ENCODE data around the gene SUN2. TPM values are rescaled to one million over a fixed set of nuclear protein-coding genes. Genes with fewer than 3 reads are reported as not detected.

The SUN2 gene
- total RNA-seq, 1 experiment from 2014 or later = 169 TPM

DNA sequence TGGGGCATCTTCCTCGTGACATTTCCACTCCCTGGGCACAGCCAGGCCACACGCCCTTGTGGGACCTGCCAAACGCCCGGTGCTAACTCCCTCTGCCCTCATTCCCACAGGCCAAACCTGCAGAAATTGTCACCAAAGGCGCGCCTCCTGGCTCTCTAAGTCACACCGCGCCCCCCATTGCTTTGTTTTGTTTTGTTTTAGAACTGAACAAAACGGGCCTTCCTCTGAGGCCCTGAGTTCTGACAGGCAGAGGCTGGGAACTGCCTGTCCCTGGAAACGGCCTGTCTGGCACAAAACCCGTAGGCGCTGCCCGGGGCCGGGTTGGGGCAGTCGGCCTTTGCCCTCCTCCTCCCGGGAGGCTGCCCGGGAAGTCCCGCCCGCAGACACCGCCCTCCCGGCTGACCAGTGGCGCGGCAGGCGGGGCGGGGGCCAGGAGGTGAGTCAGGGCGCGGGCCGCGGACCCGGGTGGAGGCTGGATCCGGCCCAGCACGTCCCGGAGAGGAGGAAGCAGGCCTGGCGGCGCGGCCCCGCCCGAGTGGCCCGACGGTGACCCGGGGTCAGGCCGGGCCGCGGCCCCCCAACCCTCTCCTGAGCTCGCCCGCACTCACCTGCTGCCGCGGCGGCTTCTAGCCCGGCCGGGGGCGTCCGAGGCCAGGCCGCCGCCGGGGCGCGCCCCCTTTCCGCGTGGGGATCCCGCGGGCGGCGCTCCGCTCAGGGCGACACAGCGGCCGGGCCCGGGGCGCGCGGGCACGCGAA lies 465 bp downstream of the SUN2 start:
- Histone ChIP-seq H3K9me2 (ENCODE audit: insufficient read depth) (no peaks in the 10 kb centered on the region), H3K9me3 (ENCODE audit: insufficient read depth, low read depth) (no peaks in the 10 kb centered on the region), H3K4me1 (replicated peaks; ENCODE audit: insufficient read depth) (peaks cover 55% of the 10 kb centered on the region), H3K4me2 (peak overlapping the region; percentile 89), H3K27me3 (ENCODE audit: insufficient read depth, low read depth) (no peaks in the 10 kb centered on the region), H2AFZ (0 out of 2 replicates have a peak overlapping the region, but pooled peaks have one; percentile 1), H3K4me3 (peak overlapping the region; percentile 89), H3F3A (ENCODE audit: insufficient read depth, low read depth) (peaks cover 40% of the 10 kb centered on the region), H4K20me1 (ENCODE audit: insufficient read depth) (no peaks in the 10 kb centered on the region), H3K36me3 (ENCODE audit: low read depth) (peaks cover 23% of the 10 kb centered on the region), H3K79me2 (ENCODE audit: low read depth) (peaks cover 38% of the 10 kb centered on the region), H3K27ac (peak overlapping the region; percentile 87)
- TSS peak; percentile 63 for BruUV-seq (replicated peaks)
- TF ChIP-seq EZH2 (IDR thresholded peaks at IDR 0.05; ENCODE audit: low read depth) = no peak
- TF ChIP-seq, protein P1, sequence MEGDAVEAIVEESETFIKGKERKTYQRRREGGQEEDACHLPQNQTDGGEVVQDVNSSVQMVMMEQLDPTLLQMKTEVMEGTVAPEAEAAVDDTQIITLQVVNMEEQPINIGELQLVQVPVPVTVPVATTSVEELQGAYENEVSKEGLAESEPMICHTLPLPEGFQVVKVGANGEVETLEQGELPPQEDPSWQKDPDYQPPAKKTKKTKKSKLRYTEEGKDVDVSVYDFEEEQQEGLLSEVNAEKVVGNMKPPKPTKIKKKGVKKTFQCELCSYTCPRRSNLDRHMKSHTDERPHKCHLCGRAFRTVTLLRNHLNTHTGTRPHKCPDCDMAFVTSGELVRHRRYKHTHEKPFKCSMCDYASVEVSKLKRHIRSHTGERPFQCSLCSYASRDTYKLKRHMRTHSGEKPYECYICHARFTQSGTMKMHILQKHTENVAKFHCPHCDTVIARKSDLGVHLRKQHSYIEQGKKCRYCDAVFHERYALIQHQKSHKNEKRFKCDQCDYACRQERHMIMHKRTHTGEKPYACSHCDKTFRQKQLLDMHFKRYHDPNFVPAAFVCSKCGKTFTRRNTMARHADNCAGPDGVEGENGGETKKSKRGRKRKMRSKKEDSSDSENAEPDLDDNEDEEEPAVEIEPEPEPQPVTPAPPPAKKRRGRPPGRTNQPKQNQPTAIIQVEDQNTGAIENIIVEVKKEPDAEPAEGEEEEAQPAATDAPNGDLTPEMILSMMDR (conservative IDR thresholded peaks at IDR 0.05) = no peak
- ChIA-PET CTCF (interaction anchor here (0.9 kb wide), 1 partner anchor 11 kb away, joined by 20 read pairs; no protein-coding TSS in a partner anchor), POLR2A (ENCODE audit: unreplicated experiment) (interaction anchor here (0.7 kb wide), 1 partner anchor 399 kb away, joined by 3 read pairs; no protein-coding TSS in a partner anchor)
- peak; percentile 85 to 97 for DNase-seq
- intact Hi-C loops (cut with micrococcal nuclease; ENCODE audit: unreplicated experiment) = loop anchor here (2.0 to 10.0 kb wide), 5 partner anchors 47 to 701 kb away; partner anchors contain the start of genes APOBEC3B, GTPBP1 and PICK1

DNA sequence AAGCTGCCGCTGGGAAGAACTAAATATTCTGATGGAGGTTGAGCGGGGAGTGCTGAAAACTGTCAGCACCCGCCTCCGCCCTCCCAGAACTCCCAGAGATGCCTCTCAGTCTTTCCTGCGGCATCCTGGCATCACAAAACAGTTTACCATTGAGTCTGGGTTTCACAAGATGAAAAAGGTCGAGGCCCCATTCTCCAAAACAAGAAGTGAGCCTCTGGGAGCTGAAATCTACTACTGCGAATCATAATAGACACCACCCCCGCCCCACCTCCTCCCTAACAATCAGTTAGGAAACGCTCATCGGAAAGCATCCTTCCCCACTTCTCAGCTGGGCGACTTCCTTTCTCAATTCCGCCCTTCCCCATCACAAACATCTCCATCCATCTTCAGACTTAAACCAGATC lies 1.0 kb downstream of the SUN2 start:
- Histone ChIP-seq H3K27ac (peak overlapping the region; percentile 87), H3K9me3 (ENCODE audit: insufficient read depth, low read depth) (no peaks in the 10 kb centered on the region), H3K27me3 (ENCODE audit: insufficient read depth, low read depth) (no peaks in the 10 kb centered on the region), H3K4me1 (replicated peaks; ENCODE audit: insufficient read depth) (peaks cover 55% of the 10 kb centered on the region), H3K9me2 (ENCODE audit: insufficient read depth) (no peaks in the 10 kb centered on the region), H2AFZ (0 out of 2 replicates have a peak overlapping the region, but pooled peaks have one; percentile 1), H3F3A (ENCODE audit: insufficient read depth, low read depth) (peaks cover 38% of the 10 kb centered on the region), H3K4me2 (peak overlapping the region; percentile 89), H3K4me3 (peak overlapping the region; percentile 89), H4K20me1 (ENCODE audit: insufficient read depth) (no peaks in the 10 kb centered on the region), H3K79me2 (ENCODE audit: low read depth) (peaks cover 38% of the 10 kb centered on the region), H3K36me3 (ENCODE audit: low read depth) (peaks cover 28% of the 10 kb centered on the region)
- ChIA-PET POLR2A (ENCODE audit: unreplicated experiment) (interaction anchor here (0.6 to 0.7 kb wide), 4 partner anchors 48 to 515 kb away, joined by 3 to 6 read pairs (median 4); no protein-coding TSS in a partner anchor), CTCF (interaction anchor here (0.6 to 1.0 kb wide), 3 partner anchors 12 to 556 kb away, joined by 4 to 6 read pairs (median 5); no protein-coding TSS in a partner anchor)
- DNase-seq = no peak
- intact Hi-C loops (cut with micrococcal nuclease; ENCODE audit: unreplicated experiment) = loop anchor here (2.0 to 10.0 kb wide), 6 partner anchors 48 to 768 kb away; partner anchors contain the start of genes APOBEC3B, ATF4, GTPBP1 and PICK1
- BruUV-seq (replicated peaks) = no TSS peak
- TF ChIP-seq EZH2 (IDR thresholded peaks at IDR 0.05; ENCODE audit: low read depth) = no peak
- TF ChIP-seq, protein P1 (conservative IDR thresholded peaks at IDR 0.05) = no peak

DNA sequence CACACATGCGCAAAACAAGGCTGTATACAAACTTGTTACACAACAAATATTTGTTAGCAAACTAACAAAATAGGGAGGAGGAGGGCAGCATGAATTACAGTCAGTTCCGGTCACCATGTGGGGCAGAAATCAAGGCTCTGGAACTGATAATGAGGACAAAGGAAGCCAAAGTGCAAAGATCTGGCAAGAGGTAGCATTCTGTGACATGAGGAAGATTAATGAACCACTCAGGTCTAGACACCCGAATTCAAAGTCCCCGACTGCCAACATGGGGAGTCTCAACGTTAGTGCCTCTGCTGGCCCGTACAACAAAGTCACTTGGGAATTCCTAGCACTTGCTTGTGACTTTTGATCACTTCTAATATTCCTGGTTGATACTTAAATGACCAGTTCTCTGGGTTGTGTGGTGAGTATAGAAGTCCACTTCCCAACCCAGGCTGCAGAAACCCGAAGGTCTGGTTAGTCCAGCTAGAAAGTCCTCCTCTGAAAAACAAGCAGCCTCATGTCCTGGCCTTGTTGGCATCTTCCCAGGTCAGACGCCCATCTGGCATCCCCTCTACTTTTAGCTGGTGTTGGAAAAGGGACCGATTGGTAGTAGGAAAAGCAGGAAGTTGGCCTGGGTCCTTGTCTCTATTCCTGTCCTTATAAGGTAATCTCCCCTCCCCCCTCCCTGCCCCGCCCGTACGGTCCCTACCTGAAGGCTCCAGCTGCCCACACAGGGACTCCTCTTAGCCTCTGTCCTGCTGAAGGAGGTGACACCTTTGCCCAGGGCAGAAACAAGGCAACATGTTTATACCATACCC lies 1.6 kb downstream of the SUN2 start:
- ChIA-PET CTCF (interaction anchor here (0.6 to 1.0 kb wide), 3 partner anchors 12 to 557 kb away, joined by 4 to 6 read pairs (median 5); no protein-coding TSS in a partner anchor), POLR2A (ENCODE audit: unreplicated experiment) (interaction anchor here (0.6 to 0.7 kb wide), 8 partner anchors 10 to 566 kb away, joined by 3 to 12 read pairs (median 5); no protein-coding TSS in a partner anchor)
- DNase-seq = peak; percentile 92 to 95

More for the DNA sequence above, 1.6 kb downstream of the SUN2 start:
- Histone ChIP-seq H3F3A (ENCODE audit: insufficient read depth, low read depth) (peaks cover 37% of the 10 kb centered on the region), H4K20me1 (ENCODE audit: insufficient read depth) (no peaks in the 10 kb centered on the region), H3K36me3 (ENCODE audit: low read depth) (peaks cover 28% of the 10 kb centered on the region), H3K9me2 (ENCODE audit: insufficient read depth) (no peaks in the 10 kb centered on the region), H3K79me2 (ENCODE audit: low read depth) (peaks cover 38% of the 10 kb centered on the region), H3K9me3 (ENCODE audit: insufficient read depth, low read depth) (no peaks in the 10 kb centered on the region), H3K27me3 (ENCODE audit: insufficient read depth, low read depth) (no peaks in the 10 kb centered on the region), H3K27ac (peak overlapping the region; percentile 87), H3K4me2 (peak overlapping the region; percentile 89), H3K4me1 (replicated peaks; ENCODE audit: insufficient read depth) (peaks cover 55% of the 10 kb centered on the region), H3K4me3 (peak overlapping the region; percentile 89), H2AFZ (no peak overlapping the region)
- intact Hi-C loops (cut with micrococcal nuclease; ENCODE audit: unreplicated experiment) = loop anchor here (2.0 to 10.0 kb wide), 6 partner anchors 49 to 768 kb away; partner anchors contain the start of genes APOBEC3B, ATF4, GTPBP1 and PICK1
- no peak for TF ChIP-seq EZH2 (IDR thresholded peaks at IDR 0.05; ENCODE audit: low read depth)
- TF ChIP-seq, protein P1 (conservative IDR thresholded peaks at IDR 0.05) = no peak
- no TSS peak for BruUV-seq (replicated peaks)

All from PC-9 (cell line).